Caki2 (cell line): ENCODE measurements around the gene IGSF1. TPM values are rescaled to one million over a fixed set of nuclear protein-coding genes. Genes with fewer than 3 reads are reported as not detected.

ENCODE experiments used
- DNase-seq: peaks from one replicate; pipeline ENCODE4 v3.0.0-alpha.2; 2015; ENCODE audit warnings: low read depth
- in situ Hi-C: cut with HindIII; loops from 2 replicates; pipeline ENCODE4 v1.10.0; 2016; ENCODE audit warnings: low sequenced_read_pairs, low pct_unique_long_range_greater_than_20kb, mixed read lengths
- total RNA-seq: library from RNA; depleted of rRNA; stranded (reverse); fragments of >200 nt; shearing (Covaris generic); gene quantifications from 2 replicates; pipeline ENCODE4 v1.2.3, GENCODE V29; 2014; ENCODE audit warnings: low replicate concordance; rRNA removed

Gene IGSF1, protein sequence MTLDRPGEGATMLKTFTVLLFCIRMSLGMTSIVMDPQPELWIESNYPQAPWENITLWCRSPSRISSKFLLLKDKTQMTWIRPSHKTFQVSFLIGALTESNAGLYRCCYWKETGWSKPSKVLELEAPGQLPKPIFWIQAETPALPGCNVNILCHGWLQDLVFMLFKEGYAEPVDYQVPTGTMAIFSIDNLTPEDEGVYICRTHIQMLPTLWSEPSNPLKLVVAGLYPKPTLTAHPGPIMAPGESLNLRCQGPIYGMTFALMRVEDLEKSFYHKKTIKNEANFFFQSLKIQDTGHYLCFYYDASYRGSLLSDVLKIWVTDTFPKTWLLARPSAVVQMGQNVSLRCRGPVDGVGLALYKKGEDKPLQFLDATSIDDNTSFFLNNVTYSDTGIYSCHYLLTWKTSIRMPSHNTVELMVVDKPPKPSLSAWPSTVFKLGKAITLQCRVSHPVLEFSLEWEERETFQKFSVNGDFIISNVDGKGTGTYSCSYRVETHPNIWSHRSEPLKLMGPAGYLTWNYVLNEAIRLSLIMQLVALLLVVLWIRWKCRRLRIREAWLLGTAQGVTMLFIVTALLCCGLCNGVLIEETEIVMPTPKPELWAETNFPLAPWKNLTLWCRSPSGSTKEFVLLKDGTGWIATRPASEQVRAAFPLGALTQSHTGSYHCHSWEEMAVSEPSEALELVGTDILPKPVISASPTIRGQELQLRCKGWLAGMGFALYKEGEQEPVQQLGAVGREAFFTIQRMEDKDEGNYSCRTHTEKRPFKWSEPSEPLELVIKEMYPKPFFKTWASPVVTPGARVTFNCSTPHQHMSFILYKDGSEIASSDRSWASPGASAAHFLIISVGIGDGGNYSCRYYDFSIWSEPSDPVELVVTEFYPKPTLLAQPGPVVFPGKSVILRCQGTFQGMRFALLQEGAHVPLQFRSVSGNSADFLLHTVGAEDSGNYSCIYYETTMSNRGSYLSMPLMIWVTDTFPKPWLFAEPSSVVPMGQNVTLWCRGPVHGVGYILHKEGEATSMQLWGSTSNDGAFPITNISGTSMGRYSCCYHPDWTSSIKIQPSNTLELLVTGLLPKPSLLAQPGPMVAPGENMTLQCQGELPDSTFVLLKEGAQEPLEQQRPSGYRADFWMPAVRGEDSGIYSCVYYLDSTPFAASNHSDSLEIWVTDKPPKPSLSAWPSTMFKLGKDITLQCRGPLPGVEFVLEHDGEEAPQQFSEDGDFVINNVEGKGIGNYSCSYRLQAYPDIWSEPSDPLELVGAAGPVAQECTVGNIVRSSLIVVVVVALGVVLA (N-terminal part only)
- 0.81 TPM in 1 of 2 replicates, not detected in the other for total RNA-seq

- peak; percentile 2 for DNase-seq
- in situ Hi-C loops, result no loop called here
Observed at GRCh38 chrX:131288738-131289511, at the start of gene IGSF1. IGSF1 (minus strand) TSS chrX:131289306; CDS start chrX:131286674, 2,632 bp downstream.

DNA sequence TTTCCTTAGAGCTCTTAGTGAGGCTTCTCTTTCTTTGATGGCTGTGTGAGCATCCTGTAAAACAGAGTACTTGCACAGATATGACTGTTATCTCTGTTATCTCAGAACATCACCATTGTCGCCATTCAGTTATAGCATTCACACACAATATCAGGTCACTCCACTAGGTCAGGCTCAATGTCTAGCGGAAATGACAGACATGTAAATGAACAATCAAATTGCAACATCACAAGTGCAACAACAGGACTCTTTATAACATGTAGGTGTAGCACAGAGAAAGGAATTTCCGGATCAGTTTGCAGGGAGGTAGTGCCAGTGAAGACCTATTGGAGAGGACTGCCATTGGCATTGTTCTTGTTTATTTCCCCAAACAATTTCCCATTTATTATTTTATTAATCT, 43.2 kb upstream of the IGSF1 start:
- in situ Hi-C loops, result no loop called here
- no peak for DNase-seq

- no peak for DNase-seq
- in situ Hi-C loops, result no loop called here
Observed at GRCh38 chrX:131331152-131331551, 42.0 kb upstream of the IGSF1 start.

DNA sequence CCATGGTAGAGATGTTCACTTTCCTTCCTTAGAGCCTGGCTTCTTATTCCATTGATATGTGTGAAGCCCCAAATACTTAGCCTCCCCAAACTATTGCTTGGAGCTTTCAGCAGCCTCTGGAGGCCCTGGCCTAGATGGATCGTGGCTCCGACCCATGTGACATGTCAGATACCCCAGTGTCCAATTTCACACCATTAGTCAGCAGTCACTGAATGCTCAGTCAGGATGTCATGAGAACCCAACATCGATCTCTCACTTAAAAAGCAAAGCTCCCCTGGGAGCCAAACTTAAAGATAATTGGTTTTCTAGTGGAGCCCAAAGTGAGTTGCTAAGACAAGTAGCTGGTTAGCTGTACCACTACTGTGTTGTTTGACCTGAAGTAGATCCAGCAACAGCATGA, 41.6 kb upstream of the IGSF1 start:
- in situ Hi-C loops, result no loop called here
- no peak for DNase-seq

- DNase-seq, result no peak
- in situ Hi-C loops, result no loop called here
Observed at GRCh38 chrX:131322651-131323050, 33.5 kb upstream of the IGSF1 start.

- peak; percentile 35 for DNase-seq
- in situ Hi-C loops, result no loop called here
Observed at GRCh38 chrX:131317326-131317725, 28.2 kb upstream of the IGSF1 start.

DNA sequence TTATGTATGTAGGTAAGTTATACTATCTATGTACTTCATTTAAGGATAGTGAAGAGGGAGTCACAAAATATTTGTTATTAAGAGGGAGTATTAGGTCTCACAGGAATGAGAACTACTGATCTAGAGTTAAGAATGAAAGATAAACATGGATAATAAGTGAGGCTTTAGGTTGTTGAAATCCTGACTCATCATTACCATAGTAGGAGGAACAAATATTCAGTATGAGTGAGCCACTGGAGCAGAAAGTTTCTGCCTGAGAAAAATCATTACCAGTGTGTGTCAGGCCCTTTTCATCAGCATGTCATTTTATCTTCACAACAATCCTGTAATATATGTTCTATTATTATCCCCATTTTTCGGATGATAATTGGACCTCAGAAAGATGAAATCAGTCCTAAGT, 27.2 kb upstream of the IGSF1 start:
- DNase-seq, result peak; percentile 43
- in situ Hi-C loops, result no loop called here

- in situ Hi-C loops, result no loop called here
- no peak for DNase-seq
Observed at GRCh38 chrX:131308980-131309379, 19.9 kb upstream of the IGSF1 start.

DNA sequence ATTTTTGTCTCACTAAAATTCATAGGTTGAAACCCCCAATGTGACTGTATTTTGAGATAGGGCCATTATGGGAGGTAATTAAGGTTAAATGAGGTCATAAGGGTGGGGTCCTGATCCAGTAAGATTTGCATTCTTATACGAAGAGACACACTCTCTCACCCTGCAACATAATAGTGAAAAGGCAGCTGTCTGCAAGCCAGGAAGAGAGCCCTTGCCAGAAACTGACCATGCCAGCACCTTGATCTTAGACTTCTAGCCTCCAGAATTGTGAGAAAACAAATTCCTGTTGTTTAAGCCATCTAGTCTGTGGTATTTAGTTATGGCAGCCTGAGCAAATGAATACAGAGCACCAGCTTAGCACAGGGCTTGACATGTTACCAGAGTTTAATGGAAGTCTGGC, 17.5 kb upstream of the IGSF1 start:
- in situ Hi-C loops, result no loop called here
- no peak for DNase-seq

DNA sequence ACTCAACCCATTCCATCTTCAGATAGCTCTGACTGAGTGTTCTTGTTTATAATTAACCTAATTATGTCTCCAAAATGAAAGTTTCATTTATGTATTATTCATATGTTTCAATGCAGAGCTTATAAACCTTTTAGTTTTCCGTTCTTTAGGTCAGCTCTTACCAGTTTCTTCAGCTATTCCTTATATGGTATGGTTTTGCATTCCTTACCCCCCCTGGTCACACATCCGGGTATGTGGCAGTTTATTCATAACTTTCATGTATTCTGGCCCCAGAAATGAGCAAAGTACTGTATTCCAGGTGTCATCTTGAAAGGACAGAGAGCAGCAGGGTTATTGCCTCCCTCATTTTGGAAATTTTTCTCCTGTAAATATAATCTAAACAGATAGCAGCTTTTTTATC, 16.8 kb upstream of the IGSF1 start:
- in situ Hi-C loops, result no loop called here
- no peak for DNase-seq

DNA sequence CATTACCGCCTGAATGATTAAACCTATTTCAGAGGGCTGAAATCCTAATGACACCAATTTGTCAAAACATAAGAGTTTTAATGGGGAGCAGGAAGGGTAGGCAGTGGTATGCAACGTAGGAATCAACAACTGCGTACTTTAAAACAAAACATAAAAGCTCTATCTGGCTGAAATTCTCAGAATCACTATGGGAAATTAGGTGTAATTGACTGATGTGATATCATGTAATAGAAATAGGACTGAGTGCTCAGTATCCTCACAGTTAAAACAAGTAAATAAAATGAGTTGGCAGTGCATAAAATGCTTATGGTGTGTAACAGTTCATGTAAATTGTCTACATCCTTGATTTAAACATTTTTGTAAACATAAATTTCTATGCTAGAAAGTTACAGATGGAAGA, 13.6 kb upstream of the IGSF1 start:
- DNase-seq, result no peak
- in situ Hi-C loops, result no loop called here

- no peak for DNase-seq
- in situ Hi-C loops, result no loop called here
Observed at GRCh38 chrX:131301155-131301554, 12.0 kb upstream of the IGSF1 start.

GRCh38 chrX:131298846-131299245, 9.7 kb upstream of the IGSF1 start:
- in situ Hi-C loops, result no loop called here
- DNase-seq, result no peak

GRCh38 chrX:131298036-131298435, 8.9 kb upstream of the IGSF1 start:
- no peak for DNase-seq
- in situ Hi-C loops, result no loop called here

GRCh38 chrX:131289527-131289926, 421 bp upstream of the IGSF1 start:
- in situ Hi-C loops, result no loop called here
- no peak for DNase-seq

DNA sequence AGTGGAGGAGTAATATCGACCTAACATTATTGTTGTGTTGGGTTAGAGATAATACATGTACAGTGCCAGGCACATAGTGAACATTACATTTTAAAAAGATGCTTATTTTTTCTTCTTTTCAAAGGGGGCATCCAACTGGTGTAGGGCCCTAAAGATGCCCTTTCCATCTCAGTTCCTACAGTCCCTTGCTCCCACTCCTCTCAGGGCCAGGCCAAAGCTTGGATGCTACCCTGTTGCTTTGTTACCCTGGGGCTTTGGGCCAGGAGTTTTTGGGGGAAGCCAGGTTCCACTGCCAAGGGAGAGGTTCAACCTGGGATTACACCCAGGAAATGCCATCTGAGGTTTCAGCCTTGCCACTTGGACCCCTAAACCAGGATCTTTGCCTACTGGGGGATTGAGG, 918 bp downstream of the IGSF1 start:
- DNase-seq, result no peak
- in situ Hi-C loops, result no loop called here

DNA sequence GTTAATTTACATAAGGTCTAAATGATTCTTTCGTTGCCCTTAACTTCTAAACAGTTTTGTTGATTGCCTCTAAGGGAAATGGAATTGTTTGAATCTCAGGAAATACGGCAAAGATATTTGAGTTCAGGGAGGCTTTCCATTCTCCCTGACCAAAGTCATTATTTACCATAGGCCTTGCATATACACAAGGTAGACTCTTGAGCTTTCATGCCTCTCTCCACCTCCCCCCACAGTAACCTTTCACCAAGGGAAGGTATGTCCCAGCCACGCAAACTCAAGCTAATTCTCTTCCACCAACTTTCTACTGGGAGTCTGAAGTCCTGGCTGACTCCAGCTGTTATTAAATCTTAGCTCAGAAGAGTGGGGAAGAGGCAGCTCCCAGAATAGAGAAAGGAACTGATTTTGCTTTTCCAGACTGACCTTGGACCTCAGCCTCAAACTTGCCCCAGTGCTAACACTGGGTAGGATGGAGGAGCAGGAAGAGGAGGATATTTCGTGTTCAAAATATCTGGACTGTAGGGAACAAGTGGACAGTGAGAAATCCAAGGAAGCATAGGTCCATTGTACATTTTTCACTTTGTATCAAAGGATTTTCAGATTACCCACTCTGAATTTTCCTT, 1.4 kb downstream of the IGSF1 start:
- in situ Hi-C loops, result no loop called here
- no peak for DNase-seq
